GM18873 (cell line): ENCODE data around the gene CFAP97D2.
"Not testable (repeated sequence)": the region's sequence is repeated elsewhere in the genome, so short reads cannot be mapped to it uniquely, and the experiment has no call there.

ENCODE experiments used
- ATAC-seq: cut with Tn5 transposase; IDR thresholded peaks from one replicate; pipeline ENCODE4 v1.9.1; 2021; ENCODE audit warnings: mild to moderate bottlenecking, moderate library complexity, moderate number of reproducible peaks; ENCODE audit not compliant: unreplicated experiment, low FRiP score

The CFAP97D2 gene

GRCh38 chr13:114179087-114179658 lies at the start of gene CFAP97D2:
CFAP97D2 (plus strand) TSS chr13:114179257; CDS start chr13:114179331, 74 bp downstream.
- ATAC-seq, result no peak

- ATAC-seq, result no peak
Observed at GRCh38 chr13:114129649-114130062, 49.4 kb upstream of the CFAP97D2 start.

GRCh38 chr13:114130131-114130836 lies 48.8 kb upstream of the CFAP97D2 start:
- ATAC-seq, result no peak

- no peak for ATAC-seq
Observed at GRCh38 chr13:114130837-114131582, 48.0 kb upstream of the CFAP97D2 start.

- ATAC-seq, result no peak
Observed at GRCh38 chr13:114131583-114132418, 47.3 kb upstream of the CFAP97D2 start.

- ATAC-seq, result no peak
Observed at GRCh38 chr13:114132419-114133121, 46.5 kb upstream of the CFAP97D2 start, which contains the start of gene RASA3. RASA3 (minus strand) TSS chr13:114132623; CDS start chr13:114132489, 134 bp downstream.

- not testable (repeated sequence) for ATAC-seq
Observed at GRCh38 chr13:114133126-114133525, 45.9 kb upstream of the CFAP97D2 start.

GRCh38 chr13:114133552-114133951 lies 45.5 kb upstream of the CFAP97D2 start:
- not testable (repeated sequence) for ATAC-seq

- no peak for ATAC-seq
Observed at GRCh38 chr13:114134111-114134943, 44.7 kb upstream of the CFAP97D2 start.

- no peak for ATAC-seq
Observed at GRCh38 chr13:114134944-114135610, 44.0 kb upstream of the CFAP97D2 start.

- no peak for ATAC-seq
Observed at GRCh38 chr13:114135731-114136171, 43.3 kb upstream of the CFAP97D2 start.

GRCh38 chr13:114136576-114136975 lies 42.5 kb upstream of the CFAP97D2 start:
- no peak for ATAC-seq

- ATAC-seq, result no peak
Observed at GRCh38 chr13:114140131-114140905, 38.7 kb upstream of the CFAP97D2 start.

GRCh38 chr13:114140906-114141250 lies 38.2 kb upstream of the CFAP97D2 start:
- ATAC-seq, result no peak

GRCh38 chr13:114141261-114141996 lies 37.6 kb upstream of the CFAP97D2 start:
- no peak for ATAC-seq

- no peak for ATAC-seq
Observed at GRCh38 chr13:114142137-114142550, 36.9 kb upstream of the CFAP97D2 start.
